Stimulated activated CD8-positive, alpha-beta memory T cell treated with anti-CD3 and anti-CD28 coated beads, Interleukin-12 subunit alpha, Interleukin-12 subunit beta, amount 100 ng/mL, for 24 hours (primary cell): ENCODE results near the gene CCL25.

Source experiments
- DNase-seq: peaks from one replicate; pipeline ENCODE4 v3.0.0-alpha.2; 2020; ENCODE audit errors: extremely low read depth

The CCL25 gene

DNA sequence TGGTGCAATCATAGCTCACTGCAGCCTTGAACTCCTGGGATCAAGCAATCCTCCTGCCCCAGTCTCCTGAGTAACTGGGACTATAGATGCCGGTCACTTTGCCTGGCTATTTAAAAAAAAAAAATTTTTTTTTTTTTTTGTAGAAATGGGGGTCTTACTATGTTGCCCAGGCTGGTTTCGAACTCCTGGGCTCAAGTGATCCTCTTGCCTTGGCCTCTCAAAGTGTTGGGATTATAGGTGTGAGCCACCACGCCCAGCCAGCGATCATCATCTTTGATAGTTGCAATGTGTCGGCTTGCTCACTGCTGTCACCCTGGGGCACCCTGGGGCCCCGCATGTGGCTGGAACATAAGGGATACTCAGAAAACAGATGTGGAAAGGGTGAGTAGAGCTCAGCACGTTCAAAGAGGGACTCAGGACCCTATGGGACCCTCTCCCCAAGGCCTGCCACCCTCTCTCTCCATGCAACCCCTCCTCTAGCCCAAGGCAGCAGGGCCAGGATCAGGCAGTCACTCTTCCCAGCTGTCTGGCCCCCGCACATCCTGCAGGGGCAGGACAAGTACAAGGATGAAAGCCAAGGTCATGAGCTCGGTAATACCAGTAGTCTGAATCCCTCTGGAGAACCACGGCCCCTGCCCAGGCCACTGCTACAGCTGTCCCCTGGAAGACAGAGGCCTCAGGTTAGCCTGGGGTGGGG, 6.5 kb upstream of the CCL25 start:
- DNase-seq = no peak

DNA sequence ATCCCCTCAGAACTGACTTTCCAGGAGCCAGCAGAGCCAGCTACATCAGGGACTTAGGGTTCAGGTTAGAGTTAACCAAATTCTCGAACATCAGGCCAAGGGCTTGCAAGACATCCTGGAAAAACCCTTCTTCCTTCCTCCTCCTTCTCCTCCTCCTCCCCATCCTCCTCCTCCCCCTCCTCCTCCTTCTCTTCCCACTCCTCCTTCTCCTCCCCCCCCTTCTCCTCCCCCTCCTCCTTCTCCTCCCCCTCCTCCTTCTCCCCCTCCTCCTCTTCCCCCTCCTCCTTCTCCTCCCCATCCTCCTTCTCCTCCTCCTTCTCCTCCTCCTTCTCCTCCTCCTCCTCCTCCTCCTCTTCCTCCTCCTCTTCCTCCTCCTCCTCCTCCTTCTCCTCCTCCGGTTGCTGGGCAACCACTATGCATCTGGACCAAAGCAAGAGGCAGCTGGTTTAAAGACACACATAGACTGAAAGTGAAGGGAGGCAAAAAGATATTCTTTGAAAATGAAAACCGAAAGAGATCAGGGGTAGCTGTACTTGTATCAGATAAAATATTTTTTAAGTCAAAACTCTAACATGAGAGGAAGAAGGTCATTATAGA, 5.9 kb upstream of the CCL25 start:
- no peak for DNase-seq

DNA sequence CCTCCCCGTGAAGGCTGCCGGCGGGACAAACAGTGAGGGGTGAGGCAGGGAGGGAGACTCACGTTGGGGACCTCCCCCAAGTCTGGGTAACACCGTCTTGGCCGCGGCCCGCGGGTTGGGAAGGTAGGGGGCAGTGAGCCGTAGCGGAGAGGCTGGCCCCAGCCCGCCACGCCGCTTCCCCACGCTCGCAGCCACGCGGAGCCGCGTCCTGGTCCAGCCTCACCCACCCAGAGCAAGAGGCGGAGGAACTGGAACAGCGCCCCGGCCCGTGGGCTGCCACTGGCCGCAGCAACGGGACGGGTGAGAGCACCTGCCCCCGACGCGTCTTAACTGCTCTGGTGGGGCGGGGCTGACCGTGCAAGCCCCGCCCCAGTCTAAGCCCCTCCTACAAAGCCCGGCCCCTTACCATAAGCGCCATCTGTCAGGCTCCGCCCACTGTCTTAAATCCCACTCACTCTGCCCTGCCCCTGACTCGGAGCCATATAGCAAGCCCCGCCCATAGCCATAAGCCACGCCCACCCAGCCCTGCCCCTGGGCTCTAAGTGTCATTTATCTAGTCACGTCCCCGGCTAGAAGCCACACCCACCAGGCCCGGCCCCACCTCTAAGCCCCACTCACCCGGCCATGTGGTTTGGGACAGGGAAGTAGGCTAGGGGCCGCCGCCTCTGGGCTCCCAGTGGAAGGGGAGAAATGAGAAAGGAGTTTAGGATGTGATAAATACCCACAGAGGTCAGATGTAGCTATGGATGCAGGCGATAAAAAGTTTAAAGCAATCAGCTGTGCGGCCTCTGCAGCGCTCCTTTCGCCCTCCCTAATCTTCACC, 2.1 kb upstream of the CCL25 start:
- peak; percentile 76 for DNase-seq

GRCh38 chr19:8054169-8054568, 1.6 kb downstream of the CCL25 start:
- DNase-seq = no peak

DNA sequence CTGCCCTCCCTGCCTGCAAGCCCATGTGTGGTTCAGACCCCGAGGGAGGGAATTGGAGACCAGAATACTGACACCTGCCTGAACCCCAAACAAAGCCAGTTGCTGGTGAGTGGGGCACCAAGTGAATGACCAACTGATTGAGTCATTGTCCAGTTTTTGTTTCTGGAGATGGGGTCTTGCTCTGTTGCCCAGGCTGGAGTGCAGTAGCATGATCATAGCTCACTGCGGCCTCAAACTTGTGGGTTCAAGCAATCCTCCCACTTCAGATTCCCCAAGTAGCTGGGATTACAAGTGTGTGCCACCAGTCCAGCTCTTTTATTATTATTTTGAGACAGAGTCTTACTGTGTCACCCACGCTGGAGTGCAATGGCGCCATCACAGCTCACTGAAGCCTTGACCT, 4.0 kb downstream of the CCL25 start:
- no peak for DNase-seq

DNA sequence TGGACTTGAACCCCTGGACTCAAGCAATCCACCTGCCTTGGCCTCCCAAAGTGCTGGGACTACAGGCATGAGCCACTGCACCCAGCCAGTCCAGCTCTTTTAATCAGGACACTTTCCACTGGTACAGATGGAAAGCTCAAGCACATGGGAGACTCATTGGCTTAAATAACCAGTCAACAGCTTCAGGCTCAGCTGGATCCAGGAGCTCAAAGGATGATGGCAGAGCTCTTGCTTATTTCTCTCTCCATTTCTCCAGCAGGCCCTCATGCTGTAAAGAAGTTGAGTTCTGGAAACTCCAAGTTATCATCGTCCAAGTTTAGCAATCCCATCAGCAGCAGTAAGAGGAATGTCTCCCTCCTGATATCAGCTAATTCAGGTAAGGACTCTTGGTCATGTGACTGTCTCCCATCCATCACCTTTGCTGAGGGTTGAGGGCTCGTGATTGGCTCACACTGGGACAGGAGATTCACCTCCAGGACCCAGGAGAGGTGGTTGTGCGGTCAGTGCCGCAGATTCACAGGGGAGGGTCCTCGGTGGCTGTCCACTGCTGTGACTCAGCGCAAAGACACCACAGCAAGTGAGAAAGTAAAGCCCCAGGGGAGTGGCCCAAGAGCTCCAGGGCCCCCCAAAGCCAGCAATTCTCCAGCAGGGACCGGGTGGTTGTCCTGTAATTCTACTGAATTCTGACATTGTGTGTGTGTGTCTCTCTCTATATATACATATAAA, 5.1 kb downstream of the CCL25 start:
- no peak for DNase-seq

DNA sequence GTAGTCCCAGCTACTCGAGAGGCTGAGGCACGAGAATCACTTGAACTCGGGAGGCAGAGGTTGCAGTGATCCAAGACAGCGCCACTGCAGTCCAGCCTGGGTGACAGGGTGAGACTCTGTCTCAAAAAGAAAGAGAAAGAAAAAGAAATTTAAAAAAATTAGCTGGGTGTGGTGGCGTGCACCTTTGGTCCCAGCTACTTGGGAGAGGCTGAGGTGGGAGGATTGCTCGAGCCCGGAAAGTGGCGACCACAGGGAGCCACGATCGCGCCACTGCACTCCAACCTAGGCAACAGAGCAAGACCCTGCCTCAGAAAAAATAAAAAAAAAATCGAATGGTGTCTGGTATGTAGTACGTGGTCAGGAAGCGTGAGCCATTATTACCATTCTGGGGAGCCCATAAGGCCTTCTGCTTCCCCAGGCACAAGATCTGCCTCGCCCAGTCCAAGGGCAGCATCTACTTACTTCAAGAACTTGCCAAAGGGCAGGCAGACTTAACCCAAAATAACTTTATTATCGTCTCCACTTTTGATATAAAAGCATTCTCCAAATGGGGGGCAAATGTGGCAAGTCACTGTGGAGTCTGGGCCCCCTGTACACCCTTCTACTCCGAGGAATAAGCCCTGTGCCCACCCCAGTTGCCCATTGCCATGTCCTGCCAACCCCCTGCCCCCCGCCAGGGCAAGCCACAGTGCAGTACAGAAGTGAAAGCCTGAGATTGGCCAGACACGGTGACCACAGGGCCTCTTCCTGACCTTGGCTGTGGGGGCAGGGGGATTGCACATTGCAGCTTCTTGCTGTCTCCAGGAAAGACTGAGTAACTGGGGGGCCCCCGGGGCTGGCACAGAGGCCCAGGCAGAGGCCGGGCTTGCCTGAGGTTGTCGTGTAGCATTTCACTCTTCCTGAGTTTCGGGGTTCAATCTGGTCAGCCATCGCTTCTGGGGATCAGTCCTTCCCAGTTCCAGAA, 12.6 kb downstream of the CCL25 start:
- no peak for DNase-seq

DNA sequence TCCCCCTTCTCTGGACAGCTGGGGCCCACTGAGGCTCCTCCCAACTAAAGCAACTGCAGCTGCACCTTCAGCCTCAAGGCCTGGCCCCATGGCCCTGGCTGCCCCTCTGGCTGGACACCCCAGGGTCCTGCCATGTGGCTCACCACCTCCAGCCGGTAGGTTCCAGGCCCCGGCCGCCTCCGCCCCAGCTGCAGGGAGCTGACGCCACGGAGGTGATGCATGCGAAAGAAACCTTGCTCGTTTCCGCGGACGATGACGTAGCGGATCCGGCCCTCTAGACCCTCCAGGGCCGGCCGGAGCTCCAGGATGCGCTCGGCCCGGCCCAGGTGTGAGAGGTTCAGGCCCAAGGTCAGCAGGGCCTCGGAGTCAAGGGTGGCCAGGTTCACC, 13.3 kb downstream of the CCL25 start:
- no peak for DNase-seq

DNA sequence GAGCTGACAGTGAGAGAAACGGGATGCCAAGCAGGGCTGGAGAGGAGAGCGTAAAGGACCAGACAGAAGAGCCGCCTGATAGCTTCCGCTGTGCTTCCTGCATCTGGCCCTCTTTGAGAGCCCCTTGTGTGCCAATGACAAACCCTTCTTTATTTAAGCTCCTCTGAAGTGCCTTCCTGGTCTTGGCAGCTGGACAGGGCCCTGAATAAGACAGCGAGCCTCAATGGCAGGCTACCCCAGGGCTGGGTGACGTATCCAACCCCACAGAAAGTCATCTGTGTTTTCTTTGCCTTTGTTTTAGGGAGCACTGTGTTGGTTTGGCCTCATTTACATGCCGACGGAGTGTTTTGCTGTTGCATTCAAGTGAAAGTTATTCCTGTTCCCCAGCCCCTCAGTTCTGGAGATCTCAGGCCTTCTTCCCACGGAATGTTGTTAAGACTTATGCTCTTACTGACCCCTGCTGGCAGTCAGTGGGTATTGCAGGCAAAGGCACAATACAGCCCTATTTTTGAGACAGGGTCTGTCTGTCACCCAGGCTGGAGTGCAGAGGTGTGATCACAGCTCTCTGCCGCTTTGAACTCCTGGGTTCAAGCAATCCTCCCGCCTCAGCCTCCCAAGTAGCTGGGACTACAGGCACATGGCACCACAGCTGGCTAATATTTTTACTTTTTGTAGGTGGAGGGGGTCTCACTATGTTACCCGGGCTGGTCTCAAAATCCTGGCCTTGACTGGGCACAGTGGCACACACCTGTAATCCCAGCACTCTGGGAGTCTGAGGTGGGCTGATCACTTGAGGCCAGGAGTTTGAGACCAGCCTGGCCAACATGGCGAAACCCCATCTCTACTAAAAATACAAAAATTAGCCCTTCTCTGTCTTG, 16.8 kb downstream of the CCL25 start:
- DNase-seq = no peak

DNA sequence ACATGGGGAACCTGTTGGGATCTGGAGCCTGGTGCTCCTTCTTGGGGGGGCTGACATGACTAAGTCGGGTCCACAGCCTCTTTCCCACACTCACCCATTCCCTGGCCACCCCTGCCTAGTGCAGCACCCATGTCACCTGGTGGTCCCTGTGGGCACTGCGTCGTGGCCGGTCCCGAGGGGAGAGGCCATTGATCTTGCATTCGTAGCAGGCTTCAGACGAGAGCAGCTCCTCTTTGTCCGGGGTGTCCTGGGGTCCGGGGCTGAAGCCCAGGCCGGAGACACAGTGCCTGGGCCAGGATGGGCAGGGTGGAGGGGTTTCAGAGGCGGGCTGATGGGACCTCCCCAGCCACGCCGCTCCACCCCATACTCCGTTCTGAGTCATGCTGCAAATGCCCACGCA, 19.4 kb downstream of the CCL25 start:
- no peak for DNase-seq

GRCh38 chr19:8074501-8074900, 21.9 kb downstream of the CCL25 start:
- DNase-seq = no peak

DNA sequence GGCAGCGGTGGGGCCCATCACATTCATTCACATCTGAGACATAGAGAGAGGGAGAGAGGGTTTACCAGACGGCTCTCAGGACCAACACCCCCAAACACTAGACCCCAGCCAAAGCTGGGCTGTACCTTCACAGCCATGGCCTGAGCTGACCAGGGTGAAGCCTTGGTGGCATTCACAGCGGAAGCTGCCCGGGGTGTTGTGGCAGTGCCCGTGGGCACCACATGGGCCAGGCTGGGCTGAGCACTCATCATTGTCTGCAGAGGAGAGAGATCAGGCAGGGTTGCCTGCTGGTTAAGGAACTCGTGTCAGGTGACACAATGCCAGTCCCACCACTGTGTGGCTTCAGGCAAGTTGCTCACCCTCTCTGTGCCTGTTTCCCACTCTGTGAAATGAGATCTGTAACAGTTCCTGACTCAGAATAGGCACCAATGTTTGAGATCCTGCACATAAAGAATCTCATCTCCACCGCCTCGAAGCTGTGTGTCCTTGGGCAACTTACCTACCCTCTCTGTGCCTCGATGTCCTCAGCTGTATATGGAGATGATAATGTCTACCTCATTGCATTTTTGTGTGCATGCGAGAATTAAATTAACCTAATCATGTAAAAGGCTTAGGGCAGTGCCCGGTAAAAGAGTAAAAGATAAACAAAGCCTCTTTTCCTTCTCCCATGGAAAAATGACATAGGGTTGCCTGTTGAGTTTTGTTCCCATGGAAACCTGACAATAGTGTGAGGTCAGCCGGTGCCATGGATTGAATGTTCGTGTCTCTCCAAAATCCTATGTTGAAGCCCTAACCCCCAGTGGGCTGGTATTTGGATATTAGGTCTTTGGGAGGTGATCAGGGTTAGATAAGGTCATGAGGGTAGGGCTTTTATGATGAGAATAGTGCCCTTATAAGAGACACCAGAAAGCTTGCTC, 22.9 kb downstream of the CCL25 start:
- no peak for DNase-seq

GRCh38 chr19:8079988-8080387, 27.4 kb downstream of the CCL25 start:
- no peak for DNase-seq

GRCh38 chr19:8080832-8081231, 28.3 kb downstream of the CCL25 start:
- DNase-seq = no peak

DNA sequence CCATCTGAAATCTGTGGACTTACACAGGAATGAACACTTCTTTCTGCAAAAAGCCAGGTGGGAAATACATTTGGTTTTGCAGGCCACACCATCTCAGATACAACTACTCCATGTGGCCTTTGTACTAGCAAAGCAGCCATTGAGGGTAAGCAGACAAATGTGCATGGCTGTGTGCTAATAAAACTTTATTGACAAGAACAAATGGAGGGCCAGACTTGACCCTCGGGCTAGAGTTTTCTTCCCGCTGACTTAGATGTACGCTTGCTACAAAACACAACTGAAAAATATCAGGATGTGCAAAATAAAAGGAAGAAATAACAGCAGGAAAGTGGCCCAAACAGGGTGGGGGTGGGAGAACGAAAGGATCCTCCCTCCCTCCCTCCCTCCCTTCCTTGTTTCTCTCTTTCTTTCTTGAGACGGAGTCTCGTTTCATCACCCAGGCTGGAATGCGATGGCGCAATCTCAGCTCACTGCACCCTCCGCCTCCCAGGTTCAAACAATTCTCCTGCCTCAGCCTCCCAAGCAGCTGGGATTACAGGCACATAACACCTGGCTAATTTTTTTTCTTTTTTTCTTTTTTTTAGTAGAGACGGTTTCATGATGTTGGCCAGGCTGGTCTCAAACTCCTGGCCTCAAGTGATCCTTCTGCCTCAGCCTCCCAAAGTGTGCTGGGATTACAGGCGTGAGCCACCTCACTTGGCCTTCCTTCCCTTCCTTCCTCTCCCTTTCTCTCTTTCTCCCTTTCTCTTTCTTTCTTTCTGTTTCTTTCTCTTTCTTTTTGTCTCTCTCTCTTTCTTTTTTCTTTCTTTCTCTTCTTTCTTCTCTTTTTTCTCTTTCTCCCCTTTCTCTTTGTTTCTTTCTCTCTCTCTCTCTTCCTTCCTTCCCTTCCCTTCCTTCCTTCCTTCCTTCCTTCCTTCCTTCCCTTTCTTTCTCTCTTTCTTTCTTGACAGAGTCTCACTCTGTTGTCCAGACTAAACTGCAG, 29.3 kb downstream of the CCL25 start:
- no peak for DNase-seq

DNA sequence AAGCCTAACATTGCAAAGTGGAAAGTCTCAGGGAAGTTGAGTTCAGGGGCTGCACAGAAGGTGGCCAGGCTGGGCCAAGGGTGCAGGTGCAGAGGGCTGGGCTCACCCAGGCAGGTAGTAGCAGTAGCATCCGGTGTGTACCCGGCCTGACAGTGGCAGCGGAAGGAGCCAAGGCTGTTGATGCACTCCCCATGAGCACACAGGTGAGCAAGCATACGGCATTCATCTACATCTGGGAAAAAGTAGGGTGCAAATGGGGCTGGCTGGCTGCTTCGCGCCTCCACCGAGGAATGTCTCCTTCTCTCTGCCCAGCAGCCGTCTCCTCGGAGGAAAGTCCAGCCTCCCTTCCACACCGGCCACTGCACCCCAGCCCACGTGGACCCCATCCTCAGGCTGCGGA, 30.6 kb downstream of the CCL25 start:
- no peak for DNase-seq

- DNase-seq = no peak
Observed at GRCh38 chr19:8084152-8084551, 31.6 kb downstream of the CCL25 start.
